GM12872 (cell line): ENCODE data around the gene MIR17HG.

Experiments used
- TF ChIP-seq, protein P1 (sequence below): IDR thresholded peaks from 3 replicates; pipeline ENCODE4 v1.5.1; 2011; ENCODE audit warnings: low read depth, mild to moderate bottlenecking, low read length, moderate library complexity; ENCODE audit not compliant: insufficient read depth

The MIR17HG gene

DNA sequence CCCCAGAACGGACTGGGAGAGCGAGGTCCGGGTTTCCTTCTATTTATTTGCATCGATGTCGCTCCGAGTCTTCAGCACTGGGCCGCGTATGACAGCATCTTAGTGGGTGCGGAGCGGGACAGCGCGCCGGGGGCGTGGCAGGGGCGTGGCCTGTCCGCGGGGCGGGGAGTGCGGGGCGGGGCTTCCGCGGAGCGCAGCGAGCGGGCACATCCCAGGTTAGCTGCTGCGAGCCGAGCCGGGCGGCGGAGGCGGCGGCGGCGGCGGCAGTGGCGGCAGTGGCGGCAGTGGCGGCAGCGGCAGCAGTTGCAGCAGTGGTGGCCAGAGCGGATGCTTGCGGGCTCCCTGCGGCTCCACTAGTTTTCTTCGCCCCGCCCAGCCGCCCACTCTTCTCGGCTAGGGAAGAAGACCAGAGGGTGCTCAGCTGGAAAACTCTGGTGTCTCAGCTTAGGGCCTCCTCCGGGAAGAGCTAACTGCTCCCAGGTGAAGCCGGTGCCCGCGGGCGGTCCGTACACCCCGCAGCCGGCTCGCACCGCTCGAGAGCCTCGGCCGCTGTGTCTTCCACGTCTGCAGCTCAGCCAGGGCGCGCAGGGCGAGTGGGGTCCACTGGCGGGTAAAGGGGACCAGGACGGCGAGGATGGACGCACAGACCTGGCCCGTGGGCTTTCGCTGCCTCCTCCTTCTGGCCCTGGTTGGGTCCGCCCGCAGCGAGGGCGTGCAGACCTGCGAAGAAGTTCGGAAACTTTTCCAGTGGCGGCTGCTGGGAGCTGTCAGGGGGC lies 51.1 kb downstream of the MIR17HG start, which contains the start of gene GPC5:
Gene GPC5, plus strand, starts transcription at position 209 of the 776 bp plus-strand sequence.
- TF ChIP-seq, protein P1, sequence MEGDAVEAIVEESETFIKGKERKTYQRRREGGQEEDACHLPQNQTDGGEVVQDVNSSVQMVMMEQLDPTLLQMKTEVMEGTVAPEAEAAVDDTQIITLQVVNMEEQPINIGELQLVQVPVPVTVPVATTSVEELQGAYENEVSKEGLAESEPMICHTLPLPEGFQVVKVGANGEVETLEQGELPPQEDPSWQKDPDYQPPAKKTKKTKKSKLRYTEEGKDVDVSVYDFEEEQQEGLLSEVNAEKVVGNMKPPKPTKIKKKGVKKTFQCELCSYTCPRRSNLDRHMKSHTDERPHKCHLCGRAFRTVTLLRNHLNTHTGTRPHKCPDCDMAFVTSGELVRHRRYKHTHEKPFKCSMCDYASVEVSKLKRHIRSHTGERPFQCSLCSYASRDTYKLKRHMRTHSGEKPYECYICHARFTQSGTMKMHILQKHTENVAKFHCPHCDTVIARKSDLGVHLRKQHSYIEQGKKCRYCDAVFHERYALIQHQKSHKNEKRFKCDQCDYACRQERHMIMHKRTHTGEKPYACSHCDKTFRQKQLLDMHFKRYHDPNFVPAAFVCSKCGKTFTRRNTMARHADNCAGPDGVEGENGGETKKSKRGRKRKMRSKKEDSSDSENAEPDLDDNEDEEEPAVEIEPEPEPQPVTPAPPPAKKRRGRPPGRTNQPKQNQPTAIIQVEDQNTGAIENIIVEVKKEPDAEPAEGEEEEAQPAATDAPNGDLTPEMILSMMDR: no peak

DNA sequence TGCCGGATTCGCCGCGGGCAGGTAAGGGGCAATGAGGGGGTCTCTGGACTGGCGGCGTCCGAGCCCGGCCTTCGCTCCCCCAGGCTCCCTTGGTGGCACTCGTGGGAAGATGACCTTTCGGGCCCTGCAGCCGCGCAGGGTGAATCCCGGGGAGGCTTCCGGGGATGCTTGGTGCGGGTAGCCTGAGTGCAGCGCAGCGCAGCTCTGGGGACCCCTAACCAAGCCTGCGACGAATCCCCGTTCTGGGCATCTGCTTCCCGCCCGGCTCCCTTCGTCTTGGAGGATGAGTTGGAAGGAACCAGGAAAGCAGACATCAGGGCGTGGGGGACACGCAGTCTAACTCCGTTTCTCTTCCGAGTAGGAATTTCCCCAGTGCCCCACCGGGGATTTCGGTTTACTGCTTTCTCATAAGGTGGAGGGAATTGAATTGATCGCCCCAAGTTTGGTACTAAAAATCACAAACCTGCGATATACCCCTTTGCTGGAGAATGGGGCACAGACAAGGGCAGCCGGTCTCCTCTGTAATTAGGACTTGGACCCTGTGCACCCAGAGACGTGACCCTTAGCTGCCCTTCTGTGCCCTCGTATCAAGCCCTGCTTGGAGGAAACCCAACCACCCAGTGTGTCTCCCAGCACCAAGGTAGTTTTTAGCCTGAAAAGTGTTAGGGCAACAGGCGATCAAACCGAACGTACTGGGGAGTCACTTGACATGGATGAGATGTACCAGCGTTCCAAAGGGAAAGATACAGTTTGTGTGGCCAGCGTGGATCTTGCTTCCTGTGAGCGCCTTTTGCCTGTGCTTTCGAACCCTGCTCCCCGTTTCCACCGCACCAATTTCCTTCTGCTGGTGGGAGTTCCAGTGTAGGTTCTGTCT lies 51.9 kb downstream of the MIR17HG start:
- TF ChIP-seq, protein P1: no peak

GRCh38 chr13:91400063-91400399 lies 52.5 kb downstream of the MIR17HG start:
- TF ChIP-seq, protein P1: no peak

DNA sequence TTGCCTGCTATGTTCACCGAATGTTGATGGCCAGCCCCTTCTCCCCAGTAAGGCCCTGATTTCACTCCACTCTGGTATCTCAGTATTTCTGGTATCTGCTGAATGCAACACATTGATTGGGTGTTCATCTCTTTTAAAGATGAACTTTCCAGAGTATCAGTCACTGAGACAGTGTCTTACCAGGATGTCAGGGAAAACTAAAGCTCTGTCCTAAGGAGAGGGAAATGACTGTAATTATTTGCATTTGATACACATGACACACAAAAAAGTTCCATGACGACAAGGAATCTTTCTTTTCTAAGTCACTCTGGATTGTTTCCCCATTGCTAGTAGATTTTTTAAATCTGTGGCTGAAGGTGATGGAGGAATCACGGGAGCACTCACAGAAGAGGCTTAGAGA lies 53.2 kb downstream of the MIR17HG start:
- TF ChIP-seq, protein P1: no peak

DNA sequence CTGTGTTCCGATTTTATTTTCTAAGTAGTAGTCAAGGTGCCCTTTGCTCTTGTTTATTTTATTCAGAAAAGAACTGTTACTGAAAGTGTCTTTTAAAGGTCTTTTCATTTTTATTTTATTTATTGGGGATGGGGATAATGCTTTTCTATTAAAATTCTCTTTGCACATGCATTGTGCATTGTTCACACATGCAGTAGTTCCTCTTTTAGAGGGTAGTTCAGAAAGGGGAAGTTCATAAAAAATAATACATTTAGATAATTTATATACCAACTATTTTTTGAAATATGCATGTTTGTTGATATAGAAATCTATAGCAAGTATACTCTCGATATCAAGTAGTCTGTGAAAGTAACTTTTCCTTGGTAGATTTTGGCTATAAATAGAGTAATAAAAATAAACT lies 54.4 kb downstream of the MIR17HG start:
- TF ChIP-seq, protein P1: no peak
